ENCODE results near the gene KMT2C. TPM values are rescaled to one million over a fixed set of nuclear protein-coding genes. Genes with fewer than 3 reads are reported as not detected.
"Not testable (repeated sequence)": the region's sequence is repeated elsewhere in the genome, so short reads cannot be mapped to it uniquely, and the experiment has no call there.

Gene KMT2C
- total RNA-seq, 1 donor from 2014 or later, result 40.2 TPM

DNA sequence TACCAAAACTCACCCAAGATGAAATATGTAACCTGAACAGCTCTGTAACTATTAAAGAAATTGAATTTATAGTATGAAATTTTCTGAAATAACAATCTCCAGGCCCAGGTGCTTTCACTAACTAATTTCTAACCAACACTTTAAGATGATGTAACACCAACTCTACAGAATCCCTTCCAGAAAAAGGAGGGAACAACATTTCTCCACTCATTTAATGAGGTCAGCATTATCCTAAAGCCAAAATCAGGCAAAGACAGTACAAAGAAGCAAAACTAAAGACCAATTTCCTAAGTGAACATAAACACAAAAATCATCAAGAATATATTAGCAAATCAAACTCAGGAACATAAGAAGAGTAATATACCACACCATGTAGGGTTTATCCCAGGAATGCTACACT lies 65.5 kb downstream of the KMT2C start:
- DNase-seq (no peak), ATAC-seq (peak; percentile 39)
- intact Hi-C loops (cut with micrococcal nuclease), result no loop called here

DNA sequence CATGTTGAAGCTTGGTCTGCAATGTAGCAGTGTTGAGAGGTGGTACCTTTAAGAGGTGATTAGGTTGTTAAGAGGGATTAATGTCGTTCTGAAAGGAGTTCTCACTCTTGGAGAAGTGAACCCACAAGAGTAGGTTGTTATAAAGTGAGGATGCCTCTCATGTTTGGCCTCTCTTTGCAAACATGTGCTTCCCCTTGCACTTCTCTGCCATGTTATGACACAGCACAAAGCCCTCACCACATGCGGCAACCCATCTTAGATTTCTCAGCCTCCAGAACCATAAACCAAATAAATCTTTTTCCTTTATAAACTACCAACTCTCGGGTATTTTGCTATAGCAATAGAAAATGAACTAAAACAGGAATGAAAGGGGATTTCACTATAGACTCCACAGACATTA lies 66.3 kb downstream of the KMT2C start:
- ATAC-seq, result no peak
- intact Hi-C loops (cut with micrococcal nuclease), result no loop called here
- no peak for DNase-seq

DNA sequence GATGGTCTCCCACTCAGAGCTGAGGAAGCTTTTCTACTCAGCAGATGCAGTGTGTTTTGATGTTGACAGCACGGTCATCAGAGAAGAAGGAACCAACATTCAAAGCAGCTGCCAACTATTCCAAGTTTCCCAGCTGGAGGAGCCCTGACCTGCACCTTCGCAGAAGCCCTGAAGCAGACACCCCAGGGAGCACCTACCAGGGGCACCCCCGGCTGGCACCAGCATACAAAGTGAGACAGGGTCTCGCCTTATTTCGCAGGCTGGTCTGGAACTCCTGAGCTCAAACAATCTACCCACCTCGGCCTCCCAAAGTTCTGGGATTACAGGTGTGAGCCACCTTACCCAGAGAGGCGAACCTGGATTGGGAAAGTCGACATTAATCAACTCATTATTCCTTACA lies 68.6 kb downstream of the KMT2C start:
- intact Hi-C loops (cut with micrococcal nuclease), result no loop called here
- ATAC-seq (peak; percentile 11), DNase-seq (no peak)

DNA sequence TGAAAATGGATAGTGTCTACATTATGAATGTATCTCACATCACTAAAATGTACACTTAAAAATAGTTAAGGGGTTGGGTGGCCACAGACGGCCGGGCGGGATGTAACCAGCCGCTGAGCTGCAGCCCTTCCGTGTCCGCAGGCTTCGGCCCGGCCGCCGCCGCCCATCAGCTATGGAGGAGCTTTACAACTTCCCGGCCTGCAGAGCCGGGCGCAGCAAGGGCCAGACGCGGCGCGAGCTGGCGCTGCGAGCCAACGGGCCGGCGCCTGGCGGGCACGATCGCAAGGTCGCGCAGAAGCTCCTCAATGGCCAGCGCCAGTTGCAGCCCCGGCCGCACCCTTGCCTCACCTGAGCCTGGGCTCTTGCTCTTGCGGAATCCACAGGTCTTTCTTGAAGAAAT lies 69.1 kb downstream of the KMT2C start:
- DNase-seq, result peak; percentile 57
- peak; percentile 77 for ATAC-seq
- intact Hi-C loops (cut with micrococcal nuclease), result no loop called here

GRCh38 chr7:152365982-152366603 lies 69.7 kb downstream of the KMT2C start:
- ATAC-seq (no peak), DNase-seq (no peak)
- intact Hi-C loops (cut with micrococcal nuclease), result no loop called here

DNA sequence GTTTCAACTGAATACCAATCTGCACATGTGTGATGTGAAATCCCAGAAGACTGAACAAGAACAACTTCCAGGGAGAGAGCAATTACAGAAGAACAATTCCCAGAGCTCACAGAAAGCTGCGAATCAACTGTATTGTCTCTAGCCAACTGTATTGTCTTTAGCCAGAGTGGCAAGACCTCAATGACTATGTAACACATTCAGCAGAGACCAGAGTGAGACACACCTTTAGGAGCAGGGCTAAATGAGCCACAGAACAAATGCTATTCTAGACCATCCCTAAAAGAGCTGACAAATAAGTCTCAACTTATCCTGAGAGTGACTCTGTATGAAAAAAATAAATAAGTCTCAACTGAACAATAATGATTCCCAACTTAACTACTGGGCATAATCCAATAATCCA lies 72.0 kb downstream of the KMT2C start:
- intact Hi-C loops (cut with micrococcal nuclease), result no loop called here

DNA sequence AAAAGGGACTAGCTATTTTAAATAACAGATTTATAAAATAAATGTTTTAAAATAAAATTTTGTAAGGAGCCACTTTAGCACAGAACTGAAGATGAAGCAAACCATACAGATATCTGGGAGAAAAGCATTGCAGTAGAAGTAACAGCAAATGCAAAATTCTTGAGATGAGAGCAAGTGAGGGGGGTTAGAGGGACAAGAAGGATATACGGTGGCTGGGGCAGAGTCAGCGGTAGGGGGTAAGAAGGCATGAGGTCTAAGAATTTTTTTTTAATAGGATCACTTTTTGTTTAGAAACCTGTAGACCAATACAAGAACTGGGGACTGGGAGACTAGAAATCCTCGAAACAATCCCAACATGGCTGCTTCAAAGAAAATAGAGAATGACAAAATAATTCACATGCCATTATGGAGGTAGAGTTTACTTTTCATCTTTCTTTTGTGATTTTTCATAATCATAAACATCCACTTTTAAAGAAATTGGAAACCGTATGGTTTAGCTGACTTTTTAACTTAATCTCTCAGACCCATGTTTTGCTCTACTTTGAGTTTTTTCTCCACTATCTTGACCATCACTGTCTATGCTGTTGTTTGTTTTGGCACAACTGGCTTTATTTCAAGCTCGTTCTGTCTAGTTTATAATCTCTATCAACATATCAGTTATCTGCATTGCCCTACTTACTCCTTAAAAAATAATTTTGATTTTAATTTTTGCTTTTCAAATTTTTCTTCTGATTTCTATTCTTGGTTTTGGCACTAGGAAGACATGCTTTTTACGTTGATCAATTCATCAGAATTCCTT lies 73.5 kb downstream of the KMT2C start:
- no peak for ATAC-seq
- no peak for DNase-seq
- intact Hi-C loops (cut with micrococcal nuclease), result no loop called here

More for the DNA sequence above, 72.0 kb downstream of the KMT2C start:
- DNase-seq, result no peak
- no peak for ATAC-seq

GRCh38 chr7:152355474-152356057 lies 80.2 kb downstream of the KMT2C start:
- intact Hi-C loops (cut with micrococcal nuclease), result no loop called here
- no peak for ATAC-seq

DNA sequence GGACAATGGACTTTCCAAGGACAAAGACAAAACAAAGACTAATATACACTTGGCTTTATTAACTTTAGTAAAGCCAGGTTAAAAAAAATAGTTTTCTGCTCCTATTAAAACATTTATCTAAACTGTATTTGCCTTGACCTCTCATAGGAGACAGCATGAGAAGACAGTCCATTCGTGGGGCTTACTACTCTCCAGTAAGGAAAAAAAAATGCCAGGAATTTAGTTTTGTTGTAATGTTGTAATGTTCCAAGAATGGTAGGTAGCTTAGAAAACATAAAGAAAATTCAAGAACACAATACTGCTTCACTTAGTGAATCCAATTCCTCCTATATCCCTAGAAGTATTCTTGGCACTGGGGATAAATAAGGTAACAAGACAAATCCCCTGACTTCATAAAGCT lies 81.7 kb downstream of the KMT2C start:
- ATAC-seq (no peak), DNase-seq (no peak)
- intact Hi-C loops (cut with micrococcal nuclease), result no loop called here

More at GRCh38 chr7:152355474-152356057, 80.2 kb downstream of the KMT2C start:
- DNase-seq, result no peak

DNA sequence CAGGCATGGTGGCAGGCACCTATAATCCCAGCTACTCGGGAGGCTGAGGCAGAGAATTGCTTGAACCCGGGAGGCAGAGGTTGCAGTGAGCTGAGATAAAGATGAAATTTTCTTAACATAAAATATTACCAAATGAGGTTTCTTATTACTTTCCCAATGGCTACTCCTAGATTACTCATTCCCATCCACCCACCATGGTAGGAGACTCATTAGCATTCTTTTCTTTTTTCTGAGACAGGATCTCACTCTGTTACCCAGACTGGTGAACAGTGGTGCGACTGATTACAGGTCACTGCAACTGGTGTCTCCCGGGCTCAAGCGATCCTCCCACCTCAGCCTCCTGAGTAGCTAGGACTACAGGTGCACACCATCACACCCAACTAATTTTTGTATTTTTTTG lies 82.5 kb downstream of the KMT2C start:
- ATAC-seq; DNase-seq; intact Hi-C loops (cut with micrococcal nuclease): not testable (repeated sequence)

GRCh38 chr7:152351747-152352146 lies 84.1 kb downstream of the KMT2C start:
- DNase-seq; ATAC-seq; intact Hi-C loops (cut with micrococcal nuclease): not testable (repeated sequence)

DNA sequence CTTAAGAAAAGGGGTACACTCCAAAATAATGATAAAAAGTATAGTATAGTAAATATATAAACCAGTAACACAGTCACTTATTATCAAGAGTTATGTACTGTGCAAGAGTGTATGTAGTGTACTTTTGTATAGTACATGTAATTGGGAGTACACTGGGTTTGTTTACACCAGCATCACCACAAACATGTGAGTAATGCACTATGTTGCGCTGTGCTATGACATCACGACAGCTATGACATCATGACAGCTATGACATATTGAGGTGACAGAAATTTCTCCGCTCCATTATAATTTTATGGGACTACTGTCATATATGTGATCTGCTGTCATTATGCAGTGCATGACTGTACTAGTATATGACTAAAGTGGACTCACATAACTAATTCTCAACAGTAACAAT lies 84.6 kb downstream of the KMT2C start:
- intact Hi-C loops (cut with micrococcal nuclease), result no loop called here
- DNase-seq (no peak), ATAC-seq (no peak)

DNA sequence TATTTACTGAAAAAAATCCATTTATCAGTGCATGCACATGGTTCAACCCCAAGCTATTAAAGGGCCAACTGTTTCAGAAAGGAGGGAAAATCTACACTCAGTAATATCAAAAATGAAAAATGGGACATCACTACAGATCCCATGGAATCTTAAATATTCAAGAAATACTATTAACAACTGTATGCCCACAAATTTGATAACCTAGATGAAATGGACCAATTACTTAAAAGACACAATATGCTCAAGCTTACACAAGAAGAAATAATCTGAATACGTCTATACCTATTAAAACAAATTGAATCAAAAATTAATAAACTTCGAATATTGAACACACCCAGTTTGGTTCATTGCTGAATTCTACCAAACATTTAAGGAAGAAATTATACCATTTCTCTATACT lies 87.9 kb downstream of the KMT2C start:
- ATAC-seq (no peak), DNase-seq (no peak)
- intact Hi-C loops (cut with micrococcal nuclease), result no loop called here

- no peak for ATAC-seq
- no peak for DNase-seq
- intact Hi-C loops (cut with micrococcal nuclease), result no loop called here
These were observed 91.5 kb downstream of the KMT2C start for GRCh38 chr7:152344253-152344652.

GRCh38 chr7:152342796-152343195 lies 93.0 kb downstream of the KMT2C start:
- ATAC-seq (no peak), DNase-seq (no peak)
- intact Hi-C loops (cut with micrococcal nuclease), result no loop called here

DNA sequence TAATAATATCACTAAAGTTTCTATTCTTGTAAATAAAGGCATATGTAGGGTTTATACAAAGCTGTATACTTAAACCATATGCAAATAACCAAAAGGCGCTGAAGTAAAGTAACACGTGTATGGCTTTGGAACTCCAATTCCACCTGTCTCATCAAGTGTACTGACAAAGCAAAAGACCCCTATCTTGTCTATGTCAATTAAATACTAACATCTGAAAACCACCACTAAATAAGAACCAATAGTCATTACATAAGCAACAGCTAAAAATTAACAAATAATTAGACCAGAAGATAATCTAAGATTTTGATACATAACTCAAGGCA lies 93.9 kb downstream of the KMT2C start:
- intact Hi-C loops (cut with micrococcal nuclease), result no loop called here
- ATAC-seq (no peak), DNase-seq (no peak)

- peak; percentile 85 for ATAC-seq
- DNase-seq, result no peak
- intact Hi-C loops (cut with micrococcal nuclease), result no loop called here
These were observed 94.5 kb downstream of the KMT2C start for GRCh38 chr7:152341039-152341913.

GRCh38 chr7:152340161-152340560 lies 95.6 kb downstream of the KMT2C start:
- ATAC-seq, result no peak
- intact Hi-C loops (cut with micrococcal nuclease), result no loop called here
- DNase-seq, result no peak

DNA sequence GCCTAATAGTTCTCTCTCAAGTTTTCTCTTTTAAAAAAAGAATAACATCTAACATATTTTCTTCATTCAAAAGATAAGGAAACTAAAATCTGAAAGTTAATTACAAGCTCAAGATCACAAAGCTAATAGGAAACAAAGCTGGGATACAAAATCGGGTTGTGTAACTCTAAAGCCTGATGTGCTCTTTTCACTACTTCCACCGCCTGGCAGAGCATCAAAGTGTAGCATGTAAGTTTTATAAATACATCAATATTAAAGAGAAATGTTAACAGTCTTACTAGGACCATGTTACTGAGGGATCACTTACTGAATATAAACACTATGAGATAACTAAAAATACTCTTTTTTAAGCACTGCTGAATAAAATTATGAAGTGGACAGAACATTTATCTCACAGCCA lies 97.2 kb downstream of the KMT2C start:
- intact Hi-C loops (cut with micrococcal nuclease), result no loop called here
- DNase-seq (no peak), ATAC-seq (no peak)
